Coronary artery (tissue), 2 donors: Measurements from ENCODE around the gene EFTUD2.
"Not testable (repeated sequence)": the region's sequence is repeated elsewhere in the genome, so short reads cannot be mapped to it uniquely, and the experiment has no call there.

ENCODE experiments used
- DNase-seq: peaks from one replicate; pipeline ENCODE4 v3.0.0-alpha.2; 2017; ENCODE audit warnings: low spot score
- H3K27ac ChIP-seq, 2 donors: fragments of 200-600 bp; sonication (generic); one replicate each; pipeline ENCODE4 v1.5.1; 2016 to 2019
- H3K4me3 ChIP-seq: fragments of 200-600 bp; sonication (generic); 2 replicates; pipeline ENCODE4 v1.5.1; 2016; ENCODE audit warnings: mild to moderate bottlenecking, moderate library complexity
- TF ChIP-seq, protein P1 (sequence below): fragments of 200-600 bp; sonication (generic); IDR thresholded peaks from one replicate; pipeline ENCODE4 v1.5.1; 2019; ENCODE audit warnings: antibody characterized with exemption

EFTUD2 gene

DNA sequence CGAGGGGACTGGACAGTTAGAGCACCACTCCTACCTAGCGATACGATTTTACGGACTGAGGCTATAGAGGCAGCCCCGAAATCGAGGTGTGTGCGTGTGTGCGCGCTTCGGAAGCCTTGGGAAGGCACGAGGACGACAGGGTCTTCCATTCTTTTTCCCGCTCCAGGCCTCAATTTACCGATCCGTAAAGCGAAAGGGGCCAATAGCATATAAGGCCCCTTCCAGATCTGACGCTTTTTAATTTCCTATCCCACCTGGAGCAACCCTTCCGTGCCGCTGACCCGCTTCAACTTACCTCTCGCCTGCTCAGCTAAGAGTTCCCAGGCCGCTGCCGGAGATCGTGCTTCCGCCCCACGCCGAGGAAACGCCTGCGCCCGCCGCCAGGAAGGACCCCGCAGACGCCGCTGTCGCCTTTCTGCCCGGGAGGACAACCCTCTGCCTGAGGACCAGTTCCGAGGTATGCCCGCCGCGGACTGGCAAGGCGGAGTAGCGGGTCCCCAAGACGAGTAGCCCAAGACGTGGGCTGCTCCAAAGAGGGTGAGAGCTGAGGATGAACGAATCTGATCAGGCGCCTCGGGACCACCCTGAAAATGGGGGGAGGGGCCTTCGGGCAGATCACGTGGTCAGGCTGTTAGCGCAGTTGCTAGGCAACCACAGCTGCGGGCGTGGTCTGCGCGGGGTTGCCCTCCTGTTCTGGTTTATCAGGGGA, at the start of gene EFTUD2:
Gene EFTUD2 (minus strand): TSS at position 372 of the 709 bp plus-strand sequence. CDS start 4,924 bp downstream, outside the sequence.
- H3K4me3 ChIP-seq, result peak within 1 kb of the TSS; percentile 83
- peak within 1 kb of the TSS; percentile 90 to 96 for H3K27ac ChIP-seq
- DNase-seq, result peak; percentile 92
- TF ChIP-seq, protein P1, sequence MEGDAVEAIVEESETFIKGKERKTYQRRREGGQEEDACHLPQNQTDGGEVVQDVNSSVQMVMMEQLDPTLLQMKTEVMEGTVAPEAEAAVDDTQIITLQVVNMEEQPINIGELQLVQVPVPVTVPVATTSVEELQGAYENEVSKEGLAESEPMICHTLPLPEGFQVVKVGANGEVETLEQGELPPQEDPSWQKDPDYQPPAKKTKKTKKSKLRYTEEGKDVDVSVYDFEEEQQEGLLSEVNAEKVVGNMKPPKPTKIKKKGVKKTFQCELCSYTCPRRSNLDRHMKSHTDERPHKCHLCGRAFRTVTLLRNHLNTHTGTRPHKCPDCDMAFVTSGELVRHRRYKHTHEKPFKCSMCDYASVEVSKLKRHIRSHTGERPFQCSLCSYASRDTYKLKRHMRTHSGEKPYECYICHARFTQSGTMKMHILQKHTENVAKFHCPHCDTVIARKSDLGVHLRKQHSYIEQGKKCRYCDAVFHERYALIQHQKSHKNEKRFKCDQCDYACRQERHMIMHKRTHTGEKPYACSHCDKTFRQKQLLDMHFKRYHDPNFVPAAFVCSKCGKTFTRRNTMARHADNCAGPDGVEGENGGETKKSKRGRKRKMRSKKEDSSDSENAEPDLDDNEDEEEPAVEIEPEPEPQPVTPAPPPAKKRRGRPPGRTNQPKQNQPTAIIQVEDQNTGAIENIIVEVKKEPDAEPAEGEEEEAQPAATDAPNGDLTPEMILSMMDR, result no peak

- TF ChIP-seq, protein P1, result no peak
- Histone ChIP-seq H3K4me3 (peak overlapping the region; percentile 74), H3K27ac (no peak overlapping the region)
- DNase-seq, result no peak
Observed at GRCh38 chr17:44948315-44948795, 49.1 kb upstream of the EFTUD2 start.

DNA sequence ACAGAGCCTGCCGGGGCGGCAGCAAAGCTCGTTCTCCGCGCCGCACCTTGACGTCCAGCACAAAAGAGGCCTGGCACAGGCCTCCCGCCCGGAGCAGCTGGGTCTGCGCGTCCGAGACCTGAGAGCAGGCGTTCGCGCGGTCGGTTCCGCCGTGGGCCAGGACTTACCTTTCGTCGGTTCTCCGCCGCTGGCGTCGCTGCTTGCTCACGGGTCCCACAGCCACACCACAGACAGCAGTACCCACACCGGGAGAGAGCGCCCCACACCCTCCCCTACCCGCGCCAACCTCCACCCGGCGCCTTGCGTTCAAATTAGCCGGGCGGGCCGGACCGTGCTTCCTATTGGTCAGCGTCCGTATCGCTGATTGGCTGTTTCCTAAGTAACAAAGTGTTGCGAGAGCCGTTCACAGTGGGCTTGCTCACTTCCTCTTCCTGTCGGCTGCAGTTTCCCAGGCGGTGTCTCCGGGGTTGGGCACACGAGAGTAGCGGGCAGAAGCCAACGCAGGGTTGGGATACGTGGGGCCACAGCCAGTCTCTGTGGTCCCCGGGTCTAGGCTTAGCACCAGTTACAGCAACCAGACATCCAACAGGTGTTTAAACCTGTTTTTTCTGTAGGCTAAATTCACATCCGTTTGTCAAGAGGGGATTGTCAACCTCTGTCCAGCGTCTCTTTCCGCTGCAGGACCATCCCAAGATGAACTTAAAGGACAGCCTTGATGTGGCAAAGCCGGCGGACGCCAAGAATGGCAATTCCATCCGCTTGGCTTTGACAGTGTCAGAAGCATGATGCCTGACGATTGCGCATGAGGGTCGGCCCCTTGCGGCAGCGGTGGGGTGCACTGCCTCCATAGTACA, 48.4 kb upstream of the EFTUD2 start, which contains the start of gene KIF18B:
Gene KIF18B (minus strand): TSS at position 313 of the 854 bp plus-strand sequence. CDS start 11,429 bp downstream, outside the sequence.
- DNase-seq, result peak; percentile 88
- peak within 1 kb of the TSS; percentile 74 for H3K4me3 ChIP-seq
- peak within 1 kb of the TSS in 1 of 2 donors; percentile 50 for H3K27ac ChIP-seq
- TF ChIP-seq, protein P1, result no peak

- not testable (repeated sequence) for H3K27ac ChIP-seq, H3K4me3 ChIP-seq, DNase-seq
Observed at GRCh38 chr17:44945652-44946051, 46.4 kb upstream of the EFTUD2 start.

GRCh38 chr17:44942456-44942855, 43.2 kb upstream of the EFTUD2 start:
- peak; percentile 41 for DNase-seq
- TF ChIP-seq, protein P1, result no peak
- H3K27ac ChIP-seq, result no peak overlapping the region
- H3K4me3 ChIP-seq, result no peak overlapping the region

DNA sequence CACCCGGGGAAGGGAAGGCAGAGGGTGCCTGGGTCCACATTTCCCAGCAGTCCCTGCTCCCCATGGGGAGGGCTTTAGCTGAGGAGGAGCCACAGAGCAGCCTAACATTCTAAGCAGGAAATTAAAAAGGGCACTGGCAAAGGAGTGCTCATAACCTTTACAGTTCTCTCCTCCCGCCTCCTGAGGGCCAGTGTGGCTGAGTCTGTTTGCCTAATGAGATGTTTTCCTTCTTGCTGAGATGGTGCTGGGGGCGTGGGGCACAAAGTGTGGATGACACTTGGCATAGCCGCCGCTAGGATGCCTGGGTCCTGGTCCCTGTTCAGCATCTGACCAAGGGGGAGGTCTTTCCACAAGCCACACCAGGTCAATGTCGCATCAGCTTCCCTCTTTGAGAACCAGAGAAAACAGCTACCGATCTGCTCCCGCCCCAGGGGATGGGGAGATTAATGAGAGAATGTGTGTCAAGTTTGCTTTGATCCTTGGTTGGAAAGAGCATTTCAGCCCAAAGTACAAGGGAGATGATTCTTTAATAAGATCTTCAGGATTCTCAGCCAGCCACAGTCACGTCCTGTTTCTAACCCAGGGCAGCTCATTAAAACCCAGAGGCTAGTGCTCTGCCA, 42.6 kb upstream of the EFTUD2 start:
- DNase-seq, result peak; percentile 58
- TF ChIP-seq, protein P1, result no peak
- H3K27ac ChIP-seq, result no peak overlapping the region

DNA sequence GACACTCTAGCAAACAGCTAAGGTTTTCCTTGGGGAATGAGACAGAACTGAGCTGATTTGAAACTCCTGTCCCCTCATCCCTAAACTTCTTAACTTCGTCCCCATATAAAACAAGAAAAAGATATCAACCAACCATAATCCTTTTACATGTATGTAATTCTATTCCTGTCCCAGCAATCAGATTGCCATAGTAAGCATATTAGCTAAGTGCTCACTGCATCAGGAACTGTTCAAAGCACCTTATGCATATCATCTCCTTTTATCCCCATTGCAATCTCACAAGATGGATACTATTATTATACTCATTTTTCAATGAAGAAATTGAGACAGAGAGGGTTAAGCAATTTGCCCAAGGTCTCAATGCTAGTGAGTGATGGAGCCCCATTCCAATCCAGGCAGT, 41.5 kb upstream of the EFTUD2 start:
- H3K27ac ChIP-seq, result no peak overlapping the region
- no peak overlapping the region for H3K4me3 ChIP-seq
- TF ChIP-seq, protein P1, result no peak
- no peak for DNase-seq

More for the DNA sequence above, 42.6 kb upstream of the EFTUD2 start:
- H3K4me3 ChIP-seq, result no peak overlapping the region
